Activated T-cell treated with anti-CD3 and anti-CD28 coated beads, Interleukin-2, amount 50 U/mL, for 1 hour (primary cell): ENCODE results near the gene LRFN3.
A peak's percentile ranks its signal among the peaks of the same experiment; 100 is the strongest.
"Not testable (repeated sequence)": the region's sequence is repeated elsewhere in the genome, so short reads cannot be mapped to it uniquely, and the experiment has no call there.

Experiments used
- DNase-seq: peaks from one replicate; pipeline ENCODE4 v3.0.0-alpha.2; 2020

LRFN3 gene

GRCh38 chr19:35939307-35940077 is 3.3 kb downstream of the LRFN3 start:
- DNase-seq = no peak

- no peak for DNase-seq
Measured at GRCh38 chr19:35940078-35940775, 4.1 kb downstream of the LRFN3 start.

- no peak for DNase-seq
Measured at GRCh38 chr19:35940839-35941238, 4.7 kb downstream of the LRFN3 start.

GRCh38 chr19:35942235-35942634 is 6.1 kb downstream of the LRFN3 start:
- no peak for DNase-seq

GRCh38 chr19:35943321-35944301 is 7.4 kb downstream of the LRFN3 start:
- DNase-seq = no peak

- no peak for DNase-seq
Measured at GRCh38 chr19:35944556-35944955, 8.4 kb downstream of the LRFN3 start.

GRCh38 chr19:35945121-35945790 is 9.1 kb downstream of the LRFN3 start:
- DNase-seq = no peak

GRCh38 chr19:35946203-35946602 is 10.0 kb downstream of the LRFN3 start:
- no peak for DNase-seq

GRCh38 chr19:35949131-35949530 is 13.0 kb downstream of the LRFN3 start:
- no peak for DNase-seq

GRCh38 chr19:35955881-35956634 is 19.9 kb downstream of the LRFN3 start:
- DNase-seq = no peak

- DNase-seq = not testable (repeated sequence)
Measured at GRCh38 chr19:35957411-35957810, 21.2 kb downstream of the LRFN3 start.

- no peak for DNase-seq
Measured at GRCh38 chr19:35958660-35959039, 22.5 kb downstream of the LRFN3 start.

GRCh38 chr19:35959040-35959967 is 23.1 kb downstream of the LRFN3 start:
- DNase-seq = peak; percentile 87

- DNase-seq = no peak
Measured at GRCh38 chr19:35959968-35960320, 23.8 kb downstream of the LRFN3 start.

- no peak for DNase-seq
Measured at GRCh38 chr19:35960432-35960972, 24.3 kb downstream of the LRFN3 start.

GRCh38 chr19:35963514-35963913 is 27.3 kb downstream of the LRFN3 start:
- peak; percentile 41 for DNase-seq

- DNase-seq = no peak
Measured at GRCh38 chr19:35966771-35967170, 30.6 kb downstream of the LRFN3 start.

GRCh38 chr19:35973487-35973886 is 37.3 kb downstream of the LRFN3 start:
- no peak for DNase-seq

GRCh38 chr19:35975608-35976214 is 39.5 kb downstream of the LRFN3 start:
- DNase-seq = no peak
